ENCODE results near the gene GMDS.

GMDS gene

GRCh38 chr6:2258112-2258511, 12.7 kb upstream of the GMDS start:
- H2BK120ac ChIP-seq (ENCODE audit: low read depth, low read length) = no peak overlapping the region
- peaks cover 14% of the 10 kb centered on the region for H3K9me3 ChIP-seq (ENCODE audit: control insufficient read depth, low read length)
- WGBS = 79% methylated on average over 3 of the region's 3 CpGs
- no peaks in the 10 kb centered on the region for H3K27me3 ChIP-seq (ENCODE audit: control insufficient read depth in 1 of 2, insufficient read depth in 1 of 2, low read length in 2 of 2)
- H4K8ac ChIP-seq (ENCODE audit: low read length) = no peak overlapping the region
- H3K14ac ChIP-seq (ENCODE audit: low read length in 2 of 2) = no peak overlapping the region
- H3K79me1 ChIP-seq (replicated peaks; ENCODE audit: low read length, poor library complexity, severe bottlenecking) = peaks cover 9% of the 10 kb centered on the region
- H3K4me3 ChIP-seq (ENCODE audit: insufficient read depth in 1 of 2, low read depth in 1 of 2, low read length in 2 of 2) = no peak overlapping the region
- DNase-seq = no peak
- no peak overlapping the region for H2AFZ ChIP-seq (ENCODE audit: low read depth, low read length)
- no peak overlapping the region for H2AK5ac ChIP-seq (ENCODE audit: low read length, severe bottlenecking)
- H3K27ac ChIP-seq (ENCODE audit: low read length, poor library complexity, severe bottlenecking) = no peak overlapping the region
- H3K36me3 ChIP-seq (ENCODE audit: control insufficient read depth in 1 of 2, insufficient read depth in 2 of 2, low read depth in 1 of 2, low read length in 2 of 2) = peaks cover 11 to 20% of the 10 kb centered on the region in 2 experiments
- no peaks in the 10 kb centered on the region for H3K4me1 ChIP-seq (ENCODE audit: control insufficient read depth, insufficient read depth, low read depth, low read length)
- H3K18ac ChIP-seq (ENCODE audit: low read depth in 1 of 2, low read length in 2 of 2) = no peak overlapping the region
- H4K91ac ChIP-seq (ENCODE audit: low read length) = no peak overlapping the region
- H3K23ac ChIP-seq (ENCODE audit: low read length in 2 of 2) = no peak overlapping the region
- no peak overlapping the region for H2BK15ac ChIP-seq (ENCODE audit: low read depth, poor library complexity, severe bottlenecking)
- H2BK5ac ChIP-seq (ENCODE audit: low read depth, low read length, poor library complexity, severe bottlenecking) = no peak overlapping the region
- H3K9ac ChIP-seq (ENCODE audit: low read length) = no peak overlapping the region
- no peak overlapping the region for H2BK12ac ChIP-seq (ENCODE audit: low read length in 2 of 2)
- H3K4ac ChIP-seq (ENCODE audit: low read depth in 1 of 2, low read length in 2 of 2) = no peak overlapping the region
- H3K4me2 ChIP-seq (ENCODE audit: low read length, poor library complexity, severe bottlenecking) = no peak overlapping the region

- peaks cover 13 to 23% of the 10 kb centered on the region in 2 experiments for H3K36me3 ChIP-seq (ENCODE audit: control insufficient read depth in 1 of 2, insufficient read depth in 2 of 2, low read depth in 1 of 2, low read length in 2 of 2)
- H2BK5ac ChIP-seq (ENCODE audit: low read depth, low read length, poor library complexity, severe bottlenecking) = no peak overlapping the region
- H3K79me1 ChIP-seq (replicated peaks; ENCODE audit: low read length, poor library complexity, severe bottlenecking) = peaks cover 11% of the 10 kb centered on the region
- no peak overlapping the region for H3K4me3 ChIP-seq (ENCODE audit: insufficient read depth in 1 of 2, low read depth in 1 of 2, low read length in 2 of 2)
- H2AFZ ChIP-seq (ENCODE audit: low read depth, low read length) = no peak overlapping the region
- no peak overlapping the region for H2AK5ac ChIP-seq (ENCODE audit: low read length, severe bottlenecking)
- no peak overlapping the region for H3K9ac ChIP-seq (ENCODE audit: low read length)
- H3K18ac ChIP-seq (ENCODE audit: low read depth in 1 of 2, low read length in 2 of 2) = no peak overlapping the region
- no peak overlapping the region for H3K4ac ChIP-seq (ENCODE audit: low read depth in 1 of 2, low read length in 2 of 2)
- H3K9me3 ChIP-seq (ENCODE audit: control insufficient read depth, low read length) = peaks cover 14% of the 10 kb centered on the region
- H3K4me1 ChIP-seq (ENCODE audit: control insufficient read depth, insufficient read depth, low read depth, low read length) = no peaks in the 10 kb centered on the region
- no peak overlapping the region for H4K8ac ChIP-seq (ENCODE audit: low read length)
- H3K14ac ChIP-seq (ENCODE audit: low read length in 2 of 2) = no peak overlapping the region
- no peak overlapping the region for H4K91ac ChIP-seq (ENCODE audit: low read length)
- no peak overlapping the region for H2BK15ac ChIP-seq (ENCODE audit: low read depth, poor library complexity, severe bottlenecking)
- H2BK120ac ChIP-seq (ENCODE audit: low read depth, low read length) = no peak overlapping the region
- no peaks in the 10 kb centered on the region for H3K27me3 ChIP-seq (ENCODE audit: control insufficient read depth in 1 of 2, insufficient read depth in 1 of 2, low read length in 2 of 2)
- H3K4me2 ChIP-seq (ENCODE audit: low read length, poor library complexity, severe bottlenecking) = no peak overlapping the region
- no peak overlapping the region for H3K23ac ChIP-seq (ENCODE audit: low read length in 2 of 2)
- no peak for DNase-seq
- H3K27ac ChIP-seq (ENCODE audit: low read length, poor library complexity, severe bottlenecking) = no peak overlapping the region
- H2BK12ac ChIP-seq (ENCODE audit: low read length in 2 of 2) = no peak overlapping the region
These were observed 12.0 kb upstream of the GMDS start for GRCh38 chr6:2257363-2257762.

- H3K79me1 ChIP-seq (replicated peaks; ENCODE audit: low read length, poor library complexity, severe bottlenecking) = peaks cover 19% of the 10 kb centered on the region
- H3K14ac ChIP-seq (ENCODE audit: low read length in 2 of 2) = no peak overlapping the region
- 91% methylated on average over 3 of the region's 3 CpGs for WGBS
- no peak overlapping the region for H3K9ac ChIP-seq (ENCODE audit: low read length)
- no peak overlapping the region for H4K91ac ChIP-seq (ENCODE audit: low read length)
- DNase-seq = no peak
- no peak overlapping the region for H2BK15ac ChIP-seq (ENCODE audit: low read depth, poor library complexity, severe bottlenecking)
- H3K27me3 ChIP-seq (ENCODE audit: control insufficient read depth in 1 of 2, insufficient read depth in 1 of 2, low read length in 2 of 2) = no peaks in the 10 kb centered on the region
- no peak overlapping the region for H3K18ac ChIP-seq (ENCODE audit: low read depth in 1 of 2, low read length in 2 of 2)
- H3K27ac ChIP-seq (ENCODE audit: low read length, poor library complexity, severe bottlenecking) = no peak overlapping the region
- no peak overlapping the region for H3K4me3 ChIP-seq (ENCODE audit: insufficient read depth in 1 of 2, low read depth in 1 of 2, low read length in 2 of 2)
- H4K8ac ChIP-seq (ENCODE audit: low read length) = no peak overlapping the region
- H3K9me3 ChIP-seq (ENCODE audit: control insufficient read depth, low read length) = peaks cover 14% of the 10 kb centered on the region
- no peak overlapping the region for H2BK120ac ChIP-seq (ENCODE audit: low read depth, low read length)
- peaks cover 22 to 34% of the 10 kb centered on the region in 2 experiments for H3K36me3 ChIP-seq (ENCODE audit: control insufficient read depth in 1 of 2, insufficient read depth in 2 of 2, low read depth in 1 of 2, low read length in 2 of 2)
- no peak overlapping the region for H2BK5ac ChIP-seq (ENCODE audit: low read depth, low read length, poor library complexity, severe bottlenecking)
- H3K4me2 ChIP-seq (ENCODE audit: low read length, poor library complexity, severe bottlenecking) = no peak overlapping the region
- no peak overlapping the region for H3K23ac ChIP-seq (ENCODE audit: low read length in 2 of 2)
- no peak overlapping the region for H3K4ac ChIP-seq (ENCODE audit: low read depth in 1 of 2, low read length in 2 of 2)
- no peak overlapping the region for H2AFZ ChIP-seq (ENCODE audit: low read depth, low read length)
- H3K4me1 ChIP-seq (ENCODE audit: control insufficient read depth, insufficient read depth, low read depth, low read length) = peaks cover 1% of the 10 kb centered on the region
- no peak overlapping the region for H2BK12ac ChIP-seq (ENCODE audit: low read length in 2 of 2)
- no peak overlapping the region for H2AK5ac ChIP-seq (ENCODE audit: low read length, severe bottlenecking)
These were observed 9.3 kb upstream of the GMDS start for GRCh38 chr6:2254747-2255146.

GRCh38 chr6:2249126-2249525, 3.7 kb upstream of the GMDS start:
- H2BK12ac ChIP-seq (ENCODE audit: low read length in 2 of 2) = no peak overlapping the region
- peaks cover 34% of the 10 kb centered on the region for H3K79me1 ChIP-seq (replicated peaks; ENCODE audit: low read length, poor library complexity, severe bottlenecking)
- no peak overlapping the region for H2BK15ac ChIP-seq (ENCODE audit: low read depth, poor library complexity, severe bottlenecking)
- H3K9ac ChIP-seq (ENCODE audit: low read length) = no peak overlapping the region
- H2AK5ac ChIP-seq (ENCODE audit: low read length, severe bottlenecking) = no peak overlapping the region
- H2AFZ ChIP-seq (ENCODE audit: low read depth, low read length) = no peak overlapping the region
- H3K27ac ChIP-seq (ENCODE audit: low read length, poor library complexity, severe bottlenecking) = no peak overlapping the region
- no peak overlapping the region for H3K4me3 ChIP-seq (ENCODE audit: insufficient read depth in 1 of 2, low read depth in 1 of 2, low read length in 2 of 2)
- no peak overlapping the region for H4K91ac ChIP-seq (ENCODE audit: low read length)
- no peak overlapping the region for H2BK5ac ChIP-seq (ENCODE audit: low read depth, low read length, poor library complexity, severe bottlenecking)
- no peak overlapping the region for H4K8ac ChIP-seq (ENCODE audit: low read length)
- H3K9me3 ChIP-seq (ENCODE audit: control insufficient read depth, low read length) = no peaks in the 10 kb centered on the region
- no peak overlapping the region for H2BK120ac ChIP-seq (ENCODE audit: low read depth, low read length)
- no peak overlapping the region for H3K18ac ChIP-seq (ENCODE audit: low read depth in 1 of 2, low read length in 2 of 2)
- H3K4me2 ChIP-seq (ENCODE audit: low read length, poor library complexity, severe bottlenecking) = no peak overlapping the region
- no peak overlapping the region for H3K23ac ChIP-seq (ENCODE audit: low read length in 2 of 2)
- H3K4ac ChIP-seq (ENCODE audit: low read depth in 1 of 2, low read length in 2 of 2) = no peak overlapping the region
- 94% methylated on average over 7 of the region's 7 CpGs for WGBS
- H3K27me3 ChIP-seq (ENCODE audit: control insufficient read depth in 1 of 2, insufficient read depth in 1 of 2, low read length in 2 of 2) = no peaks in the 10 kb centered on the region
- peaks cover 9% of the 10 kb centered on the region for H3K4me1 ChIP-seq (ENCODE audit: control insufficient read depth, insufficient read depth, low read depth, low read length)
- no peak for DNase-seq
- H3K36me3 ChIP-seq (ENCODE audit: control insufficient read depth in 1 of 2, insufficient read depth in 2 of 2, low read depth in 1 of 2, low read length in 2 of 2) = peaks cover 19 to 33% of the 10 kb centered on the region in 2 experiments
- H3K14ac ChIP-seq (ENCODE audit: low read length in 2 of 2) = no peak overlapping the region

All from mesenchymal stem cell (in vitro differentiated cells and primary cell).